ENCODE results near the gene ZFYVE16. TPM values are rescaled to one million over a fixed set of nuclear protein-coding genes. Genes with fewer than 3 reads are reported as not detected.
A peak's percentile ranks its signal among the peaks of the same experiment; 100 is the strongest.
"Not testable (repeated sequence)": the region's sequence is repeated elsewhere in the genome, so short reads cannot be mapped to it uniquely, and the experiment has no call there.

Gene ZFYVE16
- total RNA-seq, 4 donors from 2014 or later, result 31.8 to 64.7 (median 45.2) TPM

DNA sequence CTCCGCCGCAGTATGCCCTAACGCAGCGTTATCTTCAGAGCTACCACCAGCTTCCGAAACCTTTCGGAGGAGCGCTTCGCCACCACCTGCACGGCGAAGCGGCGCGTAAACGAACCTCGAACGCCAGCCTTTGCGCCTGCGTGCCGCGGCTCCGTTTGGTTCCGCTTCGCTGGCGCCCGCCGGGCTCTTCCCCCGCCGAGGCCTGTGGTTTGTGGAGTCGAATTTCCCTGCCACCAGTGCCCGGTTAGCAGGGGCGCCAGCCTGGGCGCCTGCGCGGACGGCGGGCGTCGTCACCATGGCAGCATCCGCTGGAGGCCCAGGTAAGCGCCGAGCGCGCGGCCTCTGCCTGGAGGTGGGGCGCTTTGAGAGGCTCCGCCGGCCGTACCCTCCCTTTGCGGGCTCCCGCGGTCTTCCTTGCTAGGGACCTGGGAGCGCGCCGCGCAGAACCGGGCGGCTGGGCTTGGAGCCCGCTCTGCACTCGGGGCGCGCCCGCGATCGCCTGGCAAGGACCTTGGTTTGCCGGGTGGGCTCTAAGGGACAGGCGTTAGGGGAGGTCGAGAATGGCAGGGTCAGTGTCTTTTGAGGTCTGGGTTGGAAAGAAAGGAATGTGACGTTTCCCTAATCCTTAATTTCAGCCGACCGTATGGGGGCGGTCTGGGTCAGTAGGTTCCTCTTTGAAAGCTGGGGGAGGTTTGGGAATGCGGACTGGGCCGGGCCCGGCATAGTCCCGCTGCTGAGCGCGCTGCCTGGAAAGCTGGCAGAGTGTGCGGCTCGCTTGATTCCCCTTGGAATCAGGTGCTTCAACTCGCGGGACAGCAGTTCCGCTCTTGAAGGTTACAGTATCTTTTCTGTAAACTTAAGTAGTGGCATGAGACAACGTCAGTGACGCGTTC is 80.2 kb downstream of the ZFYVE16 start, which contains the start of gene FAM151B:
TSS of gene FAM151B (plus strand) at position 272 of the 893 bp plus-strand sequence. CDS start at position 296, 24 bp downstream.
- 0 to 4% methylated on average over 28 to 41 of the region's 85 CpGs for WGBS, 2 donors
- Histone ChIP-seq H3K27me3 (no peaks in the 10 kb centered on the region), H3K4me1 (peaks cover 0 to 12% of the 10 kb centered on the region in 2 donors), H3K27ac (peak within 1 kb of the TSS; percentile 63 to 89 (median 78)), H3K9me3 (no peaks in the 10 kb centered on the region), H3K4me3 (replicated peaks in 1 of 3) (peak within 1 kb of the TSS; percentile 42 to 67 (median 57)), H3K36me3 (no peaks in the 10 kb centered on the region)
- intact Hi-C loops (cut with DNase I), result loop anchor here (5.0 kb wide), 1 partner anchor 81 kb away; the partner anchor contains the start of gene ZFYVE16
- DNase-seq, result peak; percentile 96 to 97
- peak; percentile 25 to 78 for TF ChIP-seq POLR2A (IDR thresholded peaks at IDR 0.05)
- TF ChIP-seq, protein P1, sequence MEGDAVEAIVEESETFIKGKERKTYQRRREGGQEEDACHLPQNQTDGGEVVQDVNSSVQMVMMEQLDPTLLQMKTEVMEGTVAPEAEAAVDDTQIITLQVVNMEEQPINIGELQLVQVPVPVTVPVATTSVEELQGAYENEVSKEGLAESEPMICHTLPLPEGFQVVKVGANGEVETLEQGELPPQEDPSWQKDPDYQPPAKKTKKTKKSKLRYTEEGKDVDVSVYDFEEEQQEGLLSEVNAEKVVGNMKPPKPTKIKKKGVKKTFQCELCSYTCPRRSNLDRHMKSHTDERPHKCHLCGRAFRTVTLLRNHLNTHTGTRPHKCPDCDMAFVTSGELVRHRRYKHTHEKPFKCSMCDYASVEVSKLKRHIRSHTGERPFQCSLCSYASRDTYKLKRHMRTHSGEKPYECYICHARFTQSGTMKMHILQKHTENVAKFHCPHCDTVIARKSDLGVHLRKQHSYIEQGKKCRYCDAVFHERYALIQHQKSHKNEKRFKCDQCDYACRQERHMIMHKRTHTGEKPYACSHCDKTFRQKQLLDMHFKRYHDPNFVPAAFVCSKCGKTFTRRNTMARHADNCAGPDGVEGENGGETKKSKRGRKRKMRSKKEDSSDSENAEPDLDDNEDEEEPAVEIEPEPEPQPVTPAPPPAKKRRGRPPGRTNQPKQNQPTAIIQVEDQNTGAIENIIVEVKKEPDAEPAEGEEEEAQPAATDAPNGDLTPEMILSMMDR (IDR thresholded peaks at IDR 0.05), result peak in 4 of 6 experiments; percentile 23 to 33 (median 32)

DNA sequence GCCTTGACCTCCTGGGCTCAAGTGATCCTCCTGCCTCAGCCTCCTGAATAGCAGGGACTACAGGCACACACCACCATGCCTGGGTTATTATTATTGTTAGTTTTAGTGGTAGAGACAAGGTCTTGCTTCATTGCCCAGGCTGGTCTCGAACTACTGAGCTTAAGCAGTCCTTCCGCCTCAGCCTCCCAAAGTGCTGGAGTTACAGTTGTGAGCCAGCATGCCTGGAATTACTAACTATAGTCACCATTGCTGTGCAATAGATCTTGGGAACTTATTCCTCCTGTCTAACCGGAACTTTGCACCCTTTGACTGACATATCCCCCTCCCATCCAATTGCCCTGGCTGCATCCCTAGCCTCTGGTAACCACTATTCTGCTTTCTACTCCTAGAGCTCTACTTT is 83.4 kb downstream of the ZFYVE16 start:
- Histone ChIP-seq H3K27me3 (no peaks in the 10 kb centered on the region), H3K4me1 (peaks cover 0 to 12% of the 10 kb centered on the region in 2 donors), H3K9me3 (no peaks in the 10 kb centered on the region), H3K36me3 (no peaks in the 10 kb centered on the region), H3K4me3 (replicated peaks in 1 of 3) (no peak overlapping the region), H3K27ac (no peak overlapping the region)
- DNase-seq, result no peak
- 92 to 96% methylated on average over 3 of the region's 3 CpGs for WGBS, 2 donors
- TF ChIP-seq POLR2A (IDR thresholded peaks at IDR 0.05), result no peak
- TF ChIP-seq, protein P1 (IDR thresholded peaks at IDR 0.05), result no peak
- intact Hi-C loops (cut with DNase I), result loop anchor here (5.0 kb wide), 1 partner anchor 181 kb away; no protein-coding TSS in a partner anchor

DNA sequence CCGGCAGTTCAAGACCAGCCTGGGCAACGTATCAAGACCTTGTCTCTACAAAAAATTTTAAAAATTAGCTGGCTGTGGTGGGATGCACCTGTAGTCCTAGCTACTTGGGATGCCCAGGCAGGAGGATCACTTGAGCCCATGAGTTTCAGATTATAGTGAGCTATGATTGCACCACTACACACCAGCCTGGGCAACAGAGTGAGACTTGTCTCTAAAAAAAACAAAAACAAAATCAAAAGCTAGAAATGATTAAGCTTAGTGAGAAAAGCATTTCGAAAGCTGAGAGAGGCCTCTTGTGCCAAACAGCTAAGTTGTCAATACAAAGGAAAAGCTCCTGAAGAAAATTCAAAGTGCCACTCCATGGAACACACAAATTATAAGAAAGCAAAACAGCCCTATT is 84.9 kb downstream of the ZFYVE16 start:
- H3K27ac ChIP-seq, result no peak overlapping the region
- intact Hi-C loops (cut with DNase I), result loop anchor here (5.0 kb wide), 1 partner anchor 180 kb away; no protein-coding TSS in a partner anchor

DNA sequence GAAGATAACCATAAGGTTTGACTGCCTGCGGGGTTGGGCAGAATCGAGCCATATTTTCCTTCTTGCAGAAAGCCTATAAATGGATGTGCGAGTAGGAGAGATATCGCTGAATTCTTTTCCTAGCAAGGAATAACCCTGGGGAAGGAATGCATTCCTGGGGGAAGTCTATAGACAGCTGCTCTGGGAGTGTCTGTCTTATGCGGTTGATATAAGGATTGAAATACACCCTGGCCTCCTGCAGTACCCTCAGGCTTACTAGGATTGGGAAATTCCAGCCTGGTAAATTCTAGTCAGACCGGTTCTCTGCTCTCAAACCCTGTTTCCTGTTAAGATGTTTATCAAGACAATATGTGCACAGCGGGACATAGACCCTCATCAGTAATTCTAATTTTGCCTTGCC is 85.6 kb downstream of the ZFYVE16 start:
- not testable (repeated sequence) for DNase-seq; H3K27ac ChIP-seq; H3K36me3 ChIP-seq; H3K9me3 ChIP-seq; H3K4me1 ChIP-seq; H3K4me3 ChIP-seq (replicated peaks in 1 of 3); H3K27me3 ChIP-seq
- whole genome bisulfite sequencing, 2 donors, result 69 to 70% methylated on average over 7 of the region's 7 CpGs
- intact Hi-C loops (cut with DNase I), result loop anchor here (5.0 kb wide), 1 partner anchor 179 kb away; no protein-coding TSS in a partner anchor

More for the DNA sequence above, 84.9 kb downstream of the ZFYVE16 start:
- no peak for DNase-seq
- H3K36me3 ChIP-seq, result no peaks in the 10 kb centered on the region
- no peaks in the 10 kb centered on the region for H3K27me3 ChIP-seq
- H3K4me1 ChIP-seq, result peaks cover 0 to 4% of the 10 kb centered on the region in 2 donors
- no peak overlapping the region for H3K4me3 ChIP-seq (replicated peaks in 1 of 3)
- TF ChIP-seq, protein P1 (IDR thresholded peaks at IDR 0.05), result no peak
- TF ChIP-seq POLR2A (IDR thresholded peaks at IDR 0.05), result no peak
- H3K9me3 ChIP-seq, result no peaks in the 10 kb centered on the region
- WGBS, 2 donors, result 82 to 95% methylated on average over 3 of the region's 3 CpGs

DNA sequence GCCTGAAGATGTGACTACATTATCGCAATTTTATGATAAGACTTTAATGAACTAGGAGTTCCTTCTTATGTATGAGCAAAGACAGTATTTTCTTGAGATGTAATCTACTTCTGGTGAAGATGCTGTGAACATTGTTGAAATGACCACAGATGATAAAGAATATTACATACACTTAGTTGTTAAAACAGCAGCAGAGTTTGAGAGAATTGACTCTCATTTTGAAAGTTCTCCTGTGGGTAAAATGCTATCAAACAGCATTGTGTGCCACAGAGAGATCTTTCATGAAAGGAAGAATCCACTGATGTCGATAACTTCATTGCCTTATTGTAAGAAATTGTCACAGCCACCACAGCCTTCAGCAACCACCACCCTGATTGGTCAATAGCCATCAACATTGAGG is 88.0 kb downstream of the ZFYVE16 start:
- H3K27me3 ChIP-seq, result no peaks in the 10 kb centered on the region
- H3K27ac ChIP-seq, result no peak overlapping the region
- no peak overlapping the region for H3K4me3 ChIP-seq (replicated peaks in 1 of 3)
- no peak for TF ChIP-seq POLR2A (IDR thresholded peaks at IDR 0.05)
- TF ChIP-seq, protein P1 (IDR thresholded peaks at IDR 0.05), result no peak
- no peak for DNase-seq
- H3K4me1 ChIP-seq, result no peaks in the 10 kb centered on the region
- intact Hi-C loops (cut with DNase I), result no loop called here
- H3K36me3 ChIP-seq, result no peaks in the 10 kb centered on the region
- no peaks in the 10 kb centered on the region for H3K9me3 ChIP-seq
- 96 to 100% methylated on average over 2 of the region's 2 CpGs for WGBS, 2 donors

All from thyroid gland (tissue), 4 donors.